Stimulated activated naive CD8-positive, alpha-beta T cell treated with anti-CD3 and anti-CD28 coated beads, Interleukin-15, Interleukin-2, amounts not matched to agents 100 U/mL and 50 U/mL, for 24 hours (primary cell): Measurements from ENCODE around the gene ELL.

Source experiments
- ATAC-seq: fragments of 150-1000 bp; cut with Tn5 transposase; one replicate; pipeline ENCODE4 v1.10.0; 2021
- DNase-seq: peaks from one replicate; pipeline ENCODE4 v3.0.0; 2021

Gene ELL

GRCh38 chr19:18504886-18505610 is 16.8 kb downstream of the ELL start:
- DNase-seq (no peak), ATAC-seq (peak; percentile 30)

GRCh38 chr19:18503971-18504885 is 17.6 kb downstream of the ELL start:
- ATAC-seq (no peak), DNase-seq (no peak)

GRCh38 chr19:18503337-18503970 is 18.4 kb downstream of the ELL start:
- ATAC-seq (no peak), DNase-seq (no peak)

GRCh38 chr19:18502638-18503294 is 19.1 kb downstream of the ELL start:
- no peak for DNase-seq
- ATAC-seq, result no peak

GRCh38 chr19:18502246-18502637 is 19.6 kb downstream of the ELL start:
- ATAC-seq (peak; percentile 8), DNase-seq (no peak)

- DNase-seq (no peak), ATAC-seq (no peak)
Measured at GRCh38 chr19:18501832-18502231, 20.0 kb downstream of the ELL start.

GRCh38 chr19:18501351-18501750 is 20.5 kb downstream of the ELL start:
- no peak for ATAC-seq
- DNase-seq, result no peak

- DNase-seq (no peak), ATAC-seq (no peak)
Measured at GRCh38 chr19:18500799-18501198, 21.1 kb downstream of the ELL start.

GRCh38 chr19:18500376-18500775 is 21.5 kb downstream of the ELL start:
- no peak for ATAC-seq
- DNase-seq, result no peak

- ATAC-seq, result no peak
- DNase-seq, result no peak
Measured at GRCh38 chr19:18499055-18499775, 22.7 kb downstream of the ELL start.

GRCh38 chr19:18496980-18497256 is 25.0 kb downstream of the ELL start:
- no peak for DNase-seq
- ATAC-seq, result no peak

GRCh38 chr19:18496167-18496979 is 25.5 kb downstream of the ELL start:
- DNase-seq (peak; percentile 65), ATAC-seq (peak; percentile 97)

GRCh38 chr19:18495204-18495911 is 26.5 kb downstream of the ELL start:
- DNase-seq (no peak), ATAC-seq (no peak)

- DNase-seq (no peak), ATAC-seq (no peak)
Measured at GRCh38 chr19:18494267-18494607, 27.6 kb downstream of the ELL start.

GRCh38 chr19:18493440-18494266 is 28.2 kb downstream of the ELL start:
- ATAC-seq (no peak), DNase-seq (no peak)

GRCh38 chr19:18491995-18492953 is 29.6 kb downstream of the ELL start:
- DNase-seq (no peak), ATAC-seq (no peak)

- DNase-seq, result no peak
- ATAC-seq, result no peak
Measured at GRCh38 chr19:18490728-18491127, 31.1 kb downstream of the ELL start.

GRCh38 chr19:18489627-18490184 is 32.2 kb downstream of the ELL start:
- no peak for ATAC-seq
- no peak for DNase-seq
